Measurements from ENCODE around the gene PRM3. TPM values are rescaled to one million over a fixed set of nuclear protein-coding genes. Genes with fewer than 3 reads are reported as not detected.

PRM3 gene
- polyA plus RNA-seq, 1 donor (not counting 4 experiments of a cell fraction or from before 2014, with no cell fraction given), result not detected

- FAIRE-seq, result no peak
- dilution Hi-C loops (cut with MboI; ENCODE audit: extremely low pct_ligation_motif_present, low sequenced_read_pairs), result no loop called here
Observed at GRCh38 chr16:11248133-11248532, 25.3 kb downstream of the PRM3 start.

GRCh38 chr16:11245988-11246387 lies 27.4 kb downstream of the PRM3 start:
- Histone ChIP-seq H3K9ac (ENCODE audit: control insufficient read depth, extremely low read depth, insufficient read depth, low read length) (no peak overlapping the region), H3K79me2 (ENCODE audit: control insufficient read depth, insufficient read depth, low read length) (no peaks in the 10 kb centered on the region), H3K4me1 (ENCODE audit: control insufficient read depth, extremely low read depth, insufficient read depth, low read length) (no peaks in the 10 kb centered on the region), H4K20me1 (ENCODE audit: control insufficient read depth, extremely low read depth, insufficient read depth, low read length) (no peaks in the 10 kb centered on the region), H3K4me2 (ENCODE audit: control insufficient read depth, extremely low read depth, insufficient read depth, low read depth, low read length) (no peak overlapping the region), H3K27me3 (ENCODE audit: control insufficient read depth, extremely low read depth, insufficient read depth, low read length) (no peaks in the 10 kb centered on the region), H3K27ac (ENCODE audit: control insufficient read depth, insufficient read depth, low read length) (no peak overlapping the region), H2AFZ (ENCODE audit: control insufficient read depth, low read length) (no peak overlapping the region), H3K36me3 (ENCODE audit: control insufficient read depth in 2 of 2, extremely low read depth in 1 of 2, insufficient read depth in 2 of 2, low read length in 2 of 2) (no peaks in the 10 kb centered on the region), H3K4me3 (ENCODE audit: control insufficient read depth in 2 of 3, extremely low read depth in 1 of 3, insufficient read depth in 2 of 3, low read depth in 1 of 3, low read length in 3 of 3) (no peak overlapping the region), H3K9me3 (ENCODE audit: control insufficient read depth, low read depth, low read length) (no peaks in the 10 kb centered on the region), H3K9me1 (ENCODE audit: control insufficient read depth, extremely low read depth, insufficient read depth, low read length) (no peaks in the 10 kb centered on the region)
- DNase-seq (ENCODE audit: low read depth, low spot score) (no peak), FAIRE-seq (no peak)
- TF ChIP-seq EZH2 (IDR thresholded peaks at IDR 0.05; ENCODE audit: low read length) (no peak), CTCF (optimal IDR thresholded peaks at IDR 0.05 in 1 of 3, IDR thresholded peaks at IDR 0.05 in 1 of 3, conservative IDR thresholded peaks at IDR 0.05 in 1 of 3; ENCODE audit: extremely low read depth in 1 of 3, insufficient read depth in 2 of 3, low read length in 3 of 3) (no peak)
- dilution Hi-C loops (cut with MboI; ENCODE audit: extremely low pct_ligation_motif_present, low sequenced_read_pairs), result no loop called here

More at GRCh38 chr16:11248133-11248532, 25.3 kb downstream of the PRM3 start:
- TF ChIP-seq EZH2 (IDR thresholded peaks at IDR 0.05; ENCODE audit: low read length) (no peak), CTCF (optimal IDR thresholded peaks at IDR 0.05 in 1 of 3, IDR thresholded peaks at IDR 0.05 in 1 of 3, conservative IDR thresholded peaks at IDR 0.05 in 1 of 3; ENCODE audit: extremely low read depth in 1 of 3, insufficient read depth in 2 of 3, low read length in 3 of 3) (no peak)
- H3K4me2 ChIP-seq (ENCODE audit: control insufficient read depth, extremely low read depth, insufficient read depth, low read depth, low read length), result no peak overlapping the region
- H3K36me3 ChIP-seq (ENCODE audit: control insufficient read depth in 2 of 2, extremely low read depth in 1 of 2, insufficient read depth in 2 of 2, low read length in 2 of 2), result no peaks in the 10 kb centered on the region
- H4K20me1 ChIP-seq (ENCODE audit: control insufficient read depth, extremely low read depth, insufficient read depth, low read length), result no peaks in the 10 kb centered on the region
- no peaks in the 10 kb centered on the region for H3K9me1 ChIP-seq (ENCODE audit: control insufficient read depth, extremely low read depth, insufficient read depth, low read length)
- H3K4me1 ChIP-seq (ENCODE audit: control insufficient read depth, extremely low read depth, insufficient read depth, low read length), result no peaks in the 10 kb centered on the region
- H3K27me3 ChIP-seq (ENCODE audit: control insufficient read depth, extremely low read depth, insufficient read depth, low read length), result no peaks in the 10 kb centered on the region
- no peaks in the 10 kb centered on the region for H3K9me3 ChIP-seq (ENCODE audit: control insufficient read depth, low read depth, low read length)
- no peak overlapping the region for H2AFZ ChIP-seq (ENCODE audit: control insufficient read depth, low read length)
- no peak overlapping the region for H3K4me3 ChIP-seq (ENCODE audit: control insufficient read depth in 2 of 3, extremely low read depth in 1 of 3, insufficient read depth in 2 of 3, low read depth in 1 of 3, low read length in 3 of 3)
- DNase-seq (ENCODE audit: low read depth, low spot score), result peak; percentile 17
- H3K27ac ChIP-seq (ENCODE audit: control insufficient read depth, insufficient read depth, low read length), result no peak overlapping the region
- H3K9ac ChIP-seq (ENCODE audit: control insufficient read depth, extremely low read depth, insufficient read depth, low read length), result no peak overlapping the region
- no peaks in the 10 kb centered on the region for H3K79me2 ChIP-seq (ENCODE audit: control insufficient read depth, insufficient read depth, low read length)

Data from keratinocyte (primary cell).